CD4-positive, alpha-beta T cell (primary cell): ENCODE data around the gene P2RY14. TPM values are rescaled to one million over a fixed set of nuclear protein-coding genes. Genes with fewer than 3 reads are reported as not detected.

Source experiments
- ATAC-seq: fragments of 200-7000 bp; cut with Tn5 transposase; one replicate; pipeline ENCODE4 v1.10.0; 2022; ENCODE audit warnings: mild to moderate bottlenecking; ENCODE audit not compliant: poor library complexity
- CTCF ChIA-PET: fragments of 350-600 bp; sonication (Branson Sonifier 250); formaldehyde crosslinking; loops from one replicate; lab custom pipeline; 2021; ENCODE audit warnings: antibody characterized with exemption, inconsistent platforms; lab: Charles Lee
- POLR2A ChIA-PET: fragments of 350-600 bp; sonication (Branson Sonifier 250); formaldehyde crosslinking; loops from one replicate; lab custom pipeline; 2021; ENCODE audit warnings: antibody characterized with exemption, inconsistent platforms; lab: Charles Lee
- DNase-seq, 14 experiments: peaks; one replicate each; pipeline ENCODE4 v3.0.0-alpha.2; 2013 to 2020; ENCODE audit warnings: mixed read lengths in 2 of 14
- H3K27ac ChIP-seq, 2 donors: one replicate each; pipeline versions ENCODE4 v1.5.1 to v1.7.0; 2013; ENCODE audit warnings: low read length in 2 of 2, low read depth in 1 of 2, mild to moderate bottlenecking in 1 of 2
- H3K27me3 ChIP-seq, 2 experiments: 1 replicate in 1 of 2; 2 replicates in 1 of 2; pipeline versions ENCODE4 v1.6.1 to v1.7.0; 2013; ENCODE audit warnings: low read length in 2 of 2, control low read depth in 1 of 2, mild to moderate bottlenecking in 1 of 2, moderate library complexity in 1 of 2; ENCODE audit not compliant: insufficient read depth in 2 of 2, control insufficient read depth in 1 of 2
- H3K36me3 ChIP-seq: one replicate; pipeline ENCODE4 v1.6.1; 2013; ENCODE audit warnings: low read length, control low read depth; ENCODE audit not compliant: insufficient read depth
- H3K4me1 ChIP-seq: one replicate; pipeline ENCODE4 v1.6.1; 2013; ENCODE audit warnings: low read length, control low read depth; ENCODE audit not compliant: insufficient read depth
- H3K4me3 ChIP-seq: one replicate; pipeline ENCODE4 v1.5.1; 2013; ENCODE audit warnings: mild to moderate bottlenecking, low read length, moderate library complexity
- H3K9me3 ChIP-seq, 2 experiments: 1 replicate in 1 of 2; 2 replicates in 1 of 2; pipeline versions ENCODE4 v1.6.1 to v1.7.0; 2013; ENCODE audit warnings: low read length in 2 of 2, mild to moderate bottlenecking in 2 of 2, control low read depth in 1 of 2, moderate library complexity in 1 of 2; ENCODE audit not compliant: control insufficient read depth in 1 of 2, insufficient read depth in 1 of 2
- H3K27ac Mint-ChIP-seq: one replicate; pipeline ENCODE4 v1.8.0; 2020; ENCODE audit warnings: mixed read lengths
- H3K27me3 Mint-ChIP-seq: one replicate; pipeline ENCODE4 v1.8.0; 2021; ENCODE audit warnings: mixed read lengths
- H3K36me3 Mint-ChIP-seq: one replicate; pipeline ENCODE4 v1.8.0; 2021; ENCODE audit warnings: low read depth, mixed read lengths
- H3K4me1 Mint-ChIP-seq: one replicate; pipeline ENCODE4 v1.8.0; 2021; ENCODE audit warnings: low read depth, mixed read lengths
- H3K4me3 Mint-ChIP-seq: one replicate; pipeline ENCODE4 v1.8.0; 2020; ENCODE audit warnings: mild to moderate bottlenecking, mixed read lengths
- H3K9me3 Mint-ChIP-seq: one replicate; pipeline ENCODE4 v1.8.0; 2020; ENCODE audit warnings: mixed read lengths
- CTCF ChIP-seq: fragments of 200-600 bp; IDR thresholded peaks from one replicate; pipeline ENCODE4 v1.8.0; 2022; ENCODE audit warnings: antibody characterized with exemption, mild to moderate bottlenecking
- intact Hi-C, 2 experiments: fragments of 100-400 bp; cut with DNase I in 1 of 2; cut with micrococcal nuclease in 1 of 2; formaldehyde crosslinking; loops; one replicate each; pipeline versions ENCODE4 v1.15.1 to v1.9.0; 2023 to 2025; cut with DNase I, micrococcal nuclease
- total RNA-seq, 174 experiments: library from RNA in 2 of 174; stranded (reverse) in 2 of 174; gene quantifications; one replicate each; pipeline ENCODE4 v1.2.3 and lab custom pipeline; 2021 to 2026

P2RY14 gene
- total RNA-seq, 2 experiments from 2014 or later: 0.22 TPM; not detected in 1

GRCh38 chr3:151297429-151297828 is 19.1 kb upstream of the P2RY14 start:
- no peaks in the 10 kb centered on the region for H3K4me1 Mint-ChIP-seq
- H3K36me3 ChIP-seq: no peaks in the 10 kb centered on the region
- H3K27me3 ChIP-seq: peaks cover 0 to 9% of the 10 kb centered on the region in 2 experiments
- no peaks in the 10 kb centered on the region for H3K36me3 Mint-ChIP-seq
- peaks cover 15% of the 10 kb centered on the region for H3K27me3 Mint-ChIP-seq
- no peak overlapping the region for H3K4me3 ChIP-seq
- H3K9me3 ChIP-seq: no peaks in the 10 kb centered on the region
- intact Hi-C loops: no loop called here
- ChIA-PET CTCF (no interaction called here), POLR2A (no interaction called here)
- no peak overlapping the region for H3K4me3 Mint-ChIP-seq
- H3K4me1 ChIP-seq: no peaks in the 10 kb centered on the region
- no peak for TF ChIP-seq CTCF
- no peak overlapping the region for H3K27ac ChIP-seq
- ATAC-seq: no peak
- no peaks in the 10 kb centered on the region for H3K9me3 Mint-ChIP-seq
- no peak overlapping the region for H3K27ac Mint-ChIP-seq
- DNase-seq: no peak

GRCh38 chr3:151296226-151296625 is 17.9 kb upstream of the P2RY14 start:
- intact Hi-C loops: no loop called here
- Histone ChIP-seq H3K27ac (no peak overlapping the region), H3K4me1 (no peaks in the 10 kb centered on the region), H3K27me3 (peaks cover 0 to 9% of the 10 kb centered on the region in 2 experiments), H3K9me3 (no peaks in the 10 kb centered on the region), H3K4me3 (no peak overlapping the region), H3K36me3 (no peaks in the 10 kb centered on the region)
- ChIA-PET CTCF (no interaction called here), POLR2A (no interaction called here)
- Mint-ChIP-seq H3K27ac (no peak overlapping the region), H3K9me3 (no peaks in the 10 kb centered on the region), H3K27me3 (peaks cover 15% of the 10 kb centered on the region), H3K4me1 (no peaks in the 10 kb centered on the region), H3K4me3 (no peak overlapping the region), H3K36me3 (no peaks in the 10 kb centered on the region)
- ATAC-seq (no peak), DNase-seq (no peak)
- TF ChIP-seq CTCF: no peak

GRCh38 chr3:151293127-151293526 is 14.8 kb upstream of the P2RY14 start:
- Histone ChIP-seq H3K4me3 (no peak overlapping the region), H3K4me1 (no peaks in the 10 kb centered on the region), H3K36me3 (no peaks in the 10 kb centered on the region), H3K27ac (no peak overlapping the region), H3K27me3 (no peaks in the 10 kb centered on the region), H3K9me3 (no peaks in the 10 kb centered on the region)
- H3K27me3 Mint-ChIP-seq: peaks cover 11% of the 10 kb centered on the region
- intact Hi-C loops: no loop called here
- H3K36me3 Mint-ChIP-seq: no peaks in the 10 kb centered on the region
- H3K27ac Mint-ChIP-seq: no peak overlapping the region
- ChIA-PET CTCF (no interaction called here), POLR2A (no interaction called here)
- H3K4me3 Mint-ChIP-seq: no peak overlapping the region
- DNase-seq (no peak), ATAC-seq (no peak)
- H3K4me1 Mint-ChIP-seq: no peaks in the 10 kb centered on the region
- no peaks in the 10 kb centered on the region for H3K9me3 Mint-ChIP-seq
- no peak for TF ChIP-seq CTCF
